BE2C (cell line): Measurements from ENCODE around the gene BHLHE40.

Experiments used
- DNase-seq: peaks from one replicate; pipeline ENCODE4 v3.0.0-alpha.2; 2020
- H3K27me3 ChIP-seq: fragments of 250-450 bp; sonication (Bioruptor Pico); 2 replicates; pipeline ENCODE4 v1.5.1; 2020; ENCODE audit warnings: mild to moderate bottlenecking
- H3K36me3 ChIP-seq: fragments of 250-450 bp; sonication (Bioruptor Pico); 2 replicates; pipeline ENCODE4 v1.5.1; 2020; ENCODE audit warnings: mild to moderate bottlenecking
- H3K4me1 ChIP-seq: fragments of 250-450 bp; sonication (Bioruptor Pico); 2 replicates; pipeline ENCODE4 v1.5.1; 2020
- H3K4me3 ChIP-seq: 2 replicates; pipeline ENCODE4 v1.5.1; 2011; ENCODE audit warnings: low read depth, low read length
- H3K9me3 ChIP-seq: fragments of 250-450 bp; sonication (Bioruptor Pico); 2 replicates; pipeline ENCODE4 v1.5.1; 2020
- CTCF ChIP-seq: IDR thresholded peaks from 2 replicates; pipeline ENCODE4 v1.5.1; 2012; ENCODE audit warnings: mild to moderate bottlenecking, low read depth, low read length

BHLHE40 gene

GRCh38 chr3:5001135-5001534 lies 21.9 kb downstream of the BHLHE40 start:
- no peaks in the 10 kb centered on the region for H3K4me1 ChIP-seq
- no peaks in the 10 kb centered on the region for H3K27me3 ChIP-seq
- DNase-seq = no peak
- TF ChIP-seq CTCF = no peak
- H3K36me3 ChIP-seq = no peaks in the 10 kb centered on the region
- no peak overlapping the region for H3K4me3 ChIP-seq
- H3K9me3 ChIP-seq = no peaks in the 10 kb centered on the region

- TF ChIP-seq CTCF = no peak
- DNase-seq = no peak
- Histone ChIP-seq H3K9me3 (no peaks in the 10 kb centered on the region), H3K27me3 (no peaks in the 10 kb centered on the region), H3K4me3 (no peak overlapping the region), H3K36me3 (no peaks in the 10 kb centered on the region), H3K4me1 (no peaks in the 10 kb centered on the region)
These were observed 22.6 kb downstream of the BHLHE40 start for GRCh38 chr3:5001805-5002173.

- no peaks in the 10 kb centered on the region for H3K4me1 ChIP-seq
- H3K9me3 ChIP-seq = no peaks in the 10 kb centered on the region
- H3K36me3 ChIP-seq = no peaks in the 10 kb centered on the region
- no peak overlapping the region for H3K4me3 ChIP-seq
- TF ChIP-seq CTCF = no peak
- no peak for DNase-seq
- no peaks in the 10 kb centered on the region for H3K27me3 ChIP-seq
These were observed 23.1 kb downstream of the BHLHE40 start for GRCh38 chr3:5002174-5002870.

GRCh38 chr3:5002871-5003247 lies 23.6 kb downstream of the BHLHE40 start:
- no peak for TF ChIP-seq CTCF
- DNase-seq = no peak
- H3K4me3 ChIP-seq = no peak overlapping the region

GRCh38 chr3:5004319-5005152 lies 25.3 kb downstream of the BHLHE40 start:
- no peaks in the 10 kb centered on the region for H3K27me3 ChIP-seq
- no peak for DNase-seq

More at GRCh38 chr3:5002871-5003247, 23.6 kb downstream of the BHLHE40 start:
- no peaks in the 10 kb centered on the region for H3K4me1 ChIP-seq
- H3K9me3 ChIP-seq = no peaks in the 10 kb centered on the region
- no peaks in the 10 kb centered on the region for H3K36me3 ChIP-seq
- H3K27me3 ChIP-seq = no peaks in the 10 kb centered on the region

More at GRCh38 chr3:5004319-5005152, 25.3 kb downstream of the BHLHE40 start:
- no peaks in the 10 kb centered on the region for H3K9me3 ChIP-seq
- no peak overlapping the region for H3K4me3 ChIP-seq
- TF ChIP-seq CTCF = no peak
- no peaks in the 10 kb centered on the region for H3K36me3 ChIP-seq
- no peaks in the 10 kb centered on the region for H3K4me1 ChIP-seq
